ENCODE results near the gene OXER1. TPM values are rescaled to one million over a fixed set of nuclear protein-coding genes. Genes with fewer than 3 reads are reported as not detected.

The OXER1 gene
- total and polyA plus RNA-seq, 5 experiments from 2014 or later: 0.20 to 0.22 (median 0.22) TPM; not detected in 2

DNA sequence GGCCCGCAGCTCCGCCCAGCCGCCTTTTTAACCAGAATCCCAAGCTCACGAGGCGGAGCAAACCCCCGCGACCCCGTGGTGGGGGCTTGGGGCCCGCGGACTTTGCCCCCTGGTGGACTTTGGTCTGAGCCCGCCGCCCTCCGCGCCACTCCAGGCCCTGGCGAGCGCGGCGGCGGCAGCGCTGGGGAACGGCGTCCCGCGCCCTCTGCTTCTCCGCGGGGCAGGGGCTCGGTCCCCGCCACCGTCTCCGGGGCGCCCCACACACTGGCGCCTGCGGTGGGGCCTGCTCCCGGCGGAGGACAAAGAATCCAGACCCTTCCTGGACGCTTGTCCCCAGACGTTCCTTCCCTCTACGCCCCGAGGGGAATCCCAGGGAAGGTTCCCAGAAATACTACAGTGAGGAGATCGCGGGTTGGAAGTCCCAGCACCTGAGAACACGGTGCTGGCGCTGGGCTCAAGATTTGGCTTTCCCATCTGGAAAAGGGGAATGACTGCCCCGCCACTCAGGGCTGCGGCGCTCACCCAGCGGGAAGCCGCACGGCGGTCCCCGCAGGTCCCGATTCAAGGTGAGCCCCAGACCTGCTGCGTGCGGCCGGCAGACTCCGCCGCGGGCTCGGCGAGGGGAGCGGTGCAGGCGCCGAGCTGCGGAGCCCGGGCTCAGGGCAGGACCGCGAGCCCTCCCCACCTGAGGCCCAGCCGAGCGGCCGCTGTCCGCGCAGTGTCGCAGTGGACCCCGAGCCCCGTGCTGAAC is 28.8 kb upstream of the OXER1 start, which contains the start of gene HAAO:
Gene HAAO (minus strand): TSS at position 1 of the 751 bp plus-strand sequence. CDS start 47 bp downstream, outside the sequence.
- ATAC-seq (peak; percentile 70 to 83), DNase-seq (peak in 4 of 10 donors; percentile 9 to 22 (median 20))
- H3K36me3 Mint-ChIP-seq: peaks cover 0 to 5% (median 3%) of the 10 kb centered on the region in 3 donors
- peaks cover 26 to 37% (median 31%) of the 10 kb centered on the region in 4 donors for H3K4me1 Mint-ChIP-seq
- POLR2A ChIA-PET: interaction anchor here (0.6 to 4.1 kb wide), 4 partner anchors 11 to 25 kb away, joined by 3 to 29 read pairs (median 5); no protein-coding TSS in a partner anchor
- peak within 1 kb of the TSS; percentile 66 to 91 (median 84) for H3K4me3 Mint-ChIP-seq
- peaks cover 0 to 2% (median 0%) of the 10 kb centered on the region in 9 donors for H3K9me3 Mint-ChIP-seq
- peaks cover 13 to 42% (median 23%) of the 10 kb centered on the region in 5 donors for H3K27me3 Mint-ChIP-seq
- H3K27ac Mint-ChIP-seq: peak within 1 kb of the TSS in 7 of 10 donors; percentile 44 to 84 (median 75)

DNA sequence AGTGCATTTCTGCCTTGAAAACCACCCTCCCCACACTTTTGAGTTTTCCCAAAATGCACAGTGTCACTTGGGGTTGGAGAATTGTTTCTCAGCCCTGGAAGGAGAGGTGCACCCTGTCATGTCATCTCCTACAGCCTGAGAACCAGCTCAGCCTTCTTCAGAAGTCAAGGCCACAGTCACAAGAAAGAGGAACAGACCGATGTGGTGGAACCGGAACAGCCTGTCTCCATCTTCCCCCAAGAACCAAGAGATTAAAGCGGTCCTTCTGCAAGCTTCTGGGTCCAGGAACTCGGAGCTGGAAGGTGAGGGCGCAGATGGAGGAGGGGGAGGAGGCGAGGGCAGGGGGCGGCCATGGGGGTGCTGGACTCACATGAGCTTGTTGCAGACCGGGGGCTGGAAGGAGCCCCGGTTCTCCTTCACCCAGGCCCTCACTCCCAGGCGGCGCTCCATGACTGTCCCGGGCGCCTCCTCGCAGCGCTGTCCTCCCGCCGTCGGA is 28.2 kb upstream of the OXER1 start:
- Mint-ChIP-seq H3K27ac (peak overlapping the region in 7 of 10 donors; percentile 41 to 83 (median 58)), H3K36me3 (peaks cover 0 to 8% (median 3%) of the 10 kb centered on the region in 3 donors), H3K4me3 (peak overlapping the region; percentile 66 to 91 (median 84)), H3K4me1 (peaks cover 26 to 37% (median 31%) of the 10 kb centered on the region in 4 donors), H3K9me3 (peaks cover 0 to 2% (median 0%) of the 10 kb centered on the region in 9 donors), H3K27me3 (peaks cover 13 to 45% (median 23%) of the 10 kb centered on the region in 5 donors)
- POLR2A ChIA-PET: interaction anchor here (0.6 to 4.1 kb wide), 4 partner anchors 13 to 40 kb away, joined by 3 to 29 read pairs (median 5); no protein-coding TSS in a partner anchor
- no peak for DNase-seq
- peak; percentile 48 to 61 for ATAC-seq

DNA sequence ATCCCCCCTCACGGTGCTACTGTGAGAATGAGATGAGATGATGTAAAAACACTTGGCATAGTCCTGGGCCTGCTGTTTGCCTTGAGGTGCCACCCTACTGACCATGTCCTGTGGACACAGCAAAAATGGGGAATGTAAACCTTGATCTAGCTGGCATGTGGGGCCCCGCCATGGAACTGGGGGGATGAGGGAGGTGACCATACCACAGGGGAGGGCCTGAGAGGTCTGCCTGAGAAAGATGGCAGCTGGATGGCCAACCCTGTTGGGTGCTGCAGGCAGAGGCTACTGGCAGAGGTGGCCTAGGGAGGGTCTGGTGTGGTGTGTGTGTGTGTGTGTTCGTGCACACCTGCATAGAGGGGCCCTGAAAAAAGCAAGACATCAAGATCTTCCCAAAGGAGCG is 27.7 kb upstream of the OXER1 start:
- H3K9me3 Mint-ChIP-seq: peaks cover 0 to 2% (median 0%) of the 10 kb centered on the region in 9 donors
- H3K4me3 Mint-ChIP-seq: peak overlapping the region; percentile 66 to 91 (median 84)
- POLR2A ChIA-PET: interaction anchor here (0.7 to 4.1 kb wide), 3 partner anchors 14 to 39 kb away, joined by 3 to 29 read pairs (median 6); no protein-coding TSS in a partner anchor
- no peak for ATAC-seq
- peaks cover 27 to 37% (median 32%) of the 10 kb centered on the region in 4 donors for H3K4me1 Mint-ChIP-seq
- DNase-seq: no peak
- peaks cover 13 to 49% (median 23%) of the 10 kb centered on the region in 5 donors for H3K27me3 Mint-ChIP-seq
- H3K27ac Mint-ChIP-seq: peak overlapping the region in 7 of 10 donors; percentile 41 to 75 (median 68)
- H3K36me3 Mint-ChIP-seq: peaks cover 0 to 8% (median 3%) of the 10 kb centered on the region in 3 donors

DNA sequence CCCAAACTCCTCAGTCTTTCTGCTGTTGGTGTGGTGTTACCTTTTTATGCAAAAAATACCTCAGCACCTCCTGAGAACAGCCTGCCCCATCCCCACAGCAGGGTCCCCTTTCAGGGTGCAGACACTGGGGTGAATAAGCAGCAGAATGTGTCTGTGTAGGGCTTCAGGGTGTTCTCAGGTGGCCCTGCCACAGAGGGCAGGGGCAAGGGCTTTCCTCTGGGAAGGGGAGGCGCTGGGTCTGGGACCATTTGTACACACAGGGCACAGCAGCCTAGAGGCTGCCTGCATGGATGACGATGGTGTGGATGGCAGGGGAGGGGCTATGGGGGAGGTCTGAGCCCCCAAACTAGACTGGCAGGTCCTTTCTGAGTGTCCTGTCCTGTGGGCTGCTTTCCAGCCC is 25.8 kb upstream of the OXER1 start:
- H3K27ac Mint-ChIP-seq: peak overlapping the region in 3 of 10 donors; percentile 44 to 53 (median 49)
- H3K36me3 Mint-ChIP-seq: peaks cover 0 to 8% (median 3%) of the 10 kb centered on the region in 3 donors
- peaks cover 25 to 29% (median 28%) of the 10 kb centered on the region in 4 donors for H3K4me1 Mint-ChIP-seq
- DNase-seq: no peak
- peaks cover 0 to 2% (median 0%) of the 10 kb centered on the region in 9 donors for H3K9me3 Mint-ChIP-seq
- POLR2A ChIA-PET: interaction anchor here (0.5 to 0.6 kb wide), 2 partner anchors 13 to 21 kb away, joined by 3 to 4 read pairs; no protein-coding TSS in a partner anchor
- H3K4me3 Mint-ChIP-seq: peak overlapping the region in 1 of 10 donors; percentile 22
- ATAC-seq: no peak
- H3K27me3 Mint-ChIP-seq: peaks cover 13 to 53% (median 23%) of the 10 kb centered on the region in 5 donors

DNA sequence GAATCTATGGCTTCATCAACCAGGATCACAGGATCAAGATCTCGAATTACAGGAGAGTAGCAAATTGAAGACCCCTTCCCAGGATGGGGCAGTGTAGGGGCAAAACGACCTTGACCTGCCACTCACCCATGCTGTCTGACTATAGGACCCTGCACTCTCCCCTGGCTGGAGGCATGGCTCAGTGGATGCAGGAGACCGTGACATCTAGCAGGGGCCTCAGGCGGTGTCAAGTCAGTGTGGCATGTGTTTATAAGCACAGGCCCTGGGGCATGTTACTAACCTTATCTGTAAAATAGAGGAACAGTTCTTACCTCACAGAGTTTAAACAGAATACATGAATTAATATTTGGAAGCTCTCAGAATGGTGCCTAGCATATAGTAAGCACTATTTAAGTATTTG is 24.9 kb upstream of the OXER1 start:
- Mint-ChIP-seq H3K36me3 (peaks cover 0 to 8% (median 3%) of the 10 kb centered on the region in 3 donors), H3K9me3 (peaks cover 0 to 2% (median 0%) of the 10 kb centered on the region in 9 donors), H3K4me3 (no peak overlapping the region), H3K27me3 (peaks cover 13 to 53% (median 23%) of the 10 kb centered on the region in 5 donors), H3K27ac (peak overlapping the region in 2 of 10 donors; percentile 29 to 79), H3K4me1 (peaks cover 20 to 25% (median 23%) of the 10 kb centered on the region in 4 donors)
- no peak for DNase-seq
- ATAC-seq: no peak
- POLR2A ChIA-PET: interaction anchor here (0.6 kb wide), 1 partner anchor 8 kb away, joined by 6 read pairs; no protein-coding TSS in a partner anchor

DNA sequence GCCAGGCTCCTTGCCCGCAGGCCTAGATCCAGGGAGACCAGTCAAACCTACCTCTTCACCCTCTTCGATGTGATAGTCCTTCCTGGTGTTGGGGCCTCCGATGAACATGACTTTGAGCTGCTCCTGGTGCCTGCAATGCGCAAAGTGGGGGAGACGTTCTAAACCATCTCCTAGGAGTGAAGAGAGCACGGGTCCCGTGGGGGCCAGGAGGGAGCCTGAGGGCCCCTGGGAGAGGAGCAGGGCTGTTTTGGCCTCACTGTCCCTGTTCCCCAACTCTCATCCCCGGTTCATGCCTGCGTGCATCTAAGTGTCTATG is 24.5 kb upstream of the OXER1 start:
- peaks cover 13 to 49% (median 20%) of the 10 kb centered on the region in 5 donors for H3K27me3 Mint-ChIP-seq
- H3K4me1 Mint-ChIP-seq: peaks cover 16 to 21% (median 19%) of the 10 kb centered on the region in 4 donors
- POLR2A ChIA-PET: no interaction called here
- H3K36me3 Mint-ChIP-seq: peaks cover 0 to 8% (median 3%) of the 10 kb centered on the region in 3 donors
- DNase-seq (no peak), ATAC-seq (no peak)
- H3K27ac Mint-ChIP-seq: peak overlapping the region in 1 of 10 donors; percentile 79
- H3K4me3 Mint-ChIP-seq: no peak overlapping the region
- peaks cover 0 to 2% (median 0%) of the 10 kb centered on the region in 9 donors for H3K9me3 Mint-ChIP-seq

DNA sequence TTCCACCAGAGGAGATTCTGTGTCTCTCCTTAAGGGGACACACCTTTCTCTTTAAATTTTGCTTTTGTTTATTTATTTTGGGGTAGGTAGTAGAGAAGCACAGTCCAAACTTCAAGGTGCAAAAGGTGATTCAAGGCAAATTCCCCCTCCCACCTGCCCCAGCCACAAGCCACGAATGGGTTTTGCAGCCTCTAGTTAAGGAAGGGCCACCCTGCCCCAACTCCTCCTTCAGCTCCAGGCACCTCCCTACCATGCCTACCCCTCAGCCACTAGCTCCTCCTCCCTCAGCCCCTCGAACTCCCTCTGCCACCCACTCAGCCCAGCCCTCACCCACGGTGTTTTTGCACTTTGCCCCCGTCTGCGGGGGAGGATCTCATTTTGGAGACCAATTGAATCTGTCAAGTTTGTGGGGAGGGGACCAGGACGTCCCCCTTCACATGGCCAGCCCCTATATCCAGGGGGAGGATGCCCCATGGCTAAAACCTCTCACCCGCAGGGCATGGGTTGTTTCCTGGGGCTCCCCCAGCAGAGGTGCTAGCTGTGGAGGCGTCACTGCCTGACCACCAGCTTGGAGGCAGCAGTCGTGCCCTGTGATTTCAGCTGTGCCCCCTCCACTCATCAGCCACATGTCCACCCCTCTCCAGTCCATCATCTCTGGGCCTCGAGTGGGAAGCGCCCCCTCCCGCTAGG is 24.0 kb upstream of the OXER1 start:
- H3K9me3 Mint-ChIP-seq: peaks cover 0 to 2% (median 0%) of the 10 kb centered on the region in 9 donors
- H3K27ac Mint-ChIP-seq: peak overlapping the region in 2 of 10 donors; percentile 33 to 66
- peak in 1 of 2 donors; percentile 22 for ATAC-seq
- peak overlapping the region in 2 of 10 donors; percentile 2 to 26 for H3K4me3 Mint-ChIP-seq
- peaks cover 0 to 8% (median 3%) of the 10 kb centered on the region in 3 donors for H3K36me3 Mint-ChIP-seq
- H3K27me3 Mint-ChIP-seq: peaks cover 13 to 48% (median 20%) of the 10 kb centered on the region in 5 donors
- POLR2A ChIA-PET: no interaction called here
- peaks cover 13 to 16% (median 15%) of the 10 kb centered on the region in 4 donors for H3K4me1 Mint-ChIP-seq
- DNase-seq: no peak

DNA sequence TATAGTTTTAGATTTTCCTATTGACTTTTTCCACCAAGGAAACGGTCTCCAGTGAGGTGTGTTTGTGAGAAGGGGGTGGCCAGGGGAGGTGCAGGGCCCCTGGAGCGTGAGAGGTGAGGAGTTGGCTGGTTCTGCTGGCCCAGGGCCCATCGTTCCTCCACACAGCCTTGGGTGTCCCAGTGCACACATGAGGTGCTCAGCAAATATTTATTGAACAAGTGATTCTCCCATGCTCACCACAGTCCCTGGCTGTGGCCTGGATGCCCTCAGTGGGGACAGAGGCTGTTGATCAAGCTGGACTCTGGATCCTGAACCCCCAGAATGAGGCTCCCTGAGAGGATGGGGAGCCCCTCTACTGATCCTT is 23.5 kb upstream of the OXER1 start:
- POLR2A ChIA-PET: no interaction called here
- peaks cover 0 to 8% (median 4%) of the 10 kb centered on the region in 3 donors for H3K36me3 Mint-ChIP-seq
- H3K4me3 Mint-ChIP-seq: no peak overlapping the region
- H3K27me3 Mint-ChIP-seq: peaks cover 13 to 48% (median 20%) of the 10 kb centered on the region in 5 donors
- DNase-seq (no peak), ATAC-seq (no peak)
- H3K4me1 Mint-ChIP-seq: peaks cover 13 to 16% (median 15%) of the 10 kb centered on the region in 4 donors
- H3K27ac Mint-ChIP-seq: peak overlapping the region in 1 of 10 donors; percentile 34
- peaks cover 0 to 2% (median 0%) of the 10 kb centered on the region in 9 donors for H3K9me3 Mint-ChIP-seq

DNA sequence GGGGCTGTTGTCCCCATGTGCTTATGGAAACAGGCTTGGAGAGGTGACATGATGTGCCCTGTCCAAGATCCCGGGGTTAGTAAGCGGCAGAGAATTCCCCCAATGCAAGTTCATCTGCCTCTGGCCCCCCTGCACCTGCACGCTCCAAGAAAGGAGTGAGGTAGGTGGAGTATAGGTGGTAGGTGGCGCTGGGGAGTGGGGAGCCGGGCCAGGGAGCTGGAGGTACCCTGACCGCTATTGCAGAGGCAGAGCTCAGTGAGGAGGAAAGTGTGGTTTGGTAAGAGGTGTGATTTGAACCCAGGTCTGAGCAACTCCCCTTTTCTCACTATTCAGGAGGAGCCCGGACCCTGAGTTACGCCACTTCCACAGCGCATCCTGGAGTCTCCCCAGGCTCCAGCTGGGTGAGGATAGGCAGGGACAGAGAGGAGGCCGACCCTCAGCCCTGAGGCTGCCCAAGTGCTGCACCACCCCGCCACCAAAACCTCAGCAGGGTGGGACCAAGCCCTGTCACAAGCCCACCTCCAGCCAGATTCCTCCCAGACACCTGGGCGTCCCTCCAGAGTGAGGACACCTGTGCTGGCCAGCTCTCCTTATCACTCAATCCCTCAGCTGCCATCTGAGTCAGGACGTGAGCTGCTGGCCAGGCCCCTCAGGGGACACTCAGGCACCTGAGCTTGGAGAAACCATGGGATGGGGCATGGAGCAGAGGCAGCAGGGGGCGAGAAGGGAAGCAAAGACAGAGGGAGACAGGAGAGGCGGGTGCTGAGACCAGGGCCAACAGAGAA is 22.8 kb upstream of the OXER1 start:
- ATAC-seq: no peak
- Mint-ChIP-seq H3K27ac (peak overlapping the region in 1 of 10 donors; percentile 12), H3K36me3 (peaks cover 0 to 12% (median 7%) of the 10 kb centered on the region in 3 donors), H3K27me3 (peaks cover 13 to 43% (median 17%) of the 10 kb centered on the region in 5 donors), H3K4me1 (peaks cover 9 to 12% (median 10%) of the 10 kb centered on the region in 4 donors), H3K4me3 (no peak overlapping the region), H3K9me3 (peaks cover 0 to 2% (median 0%) of the 10 kb centered on the region in 9 donors)
- DNase-seq: no peak
- POLR2A ChIA-PET: no interaction called here

DNA sequence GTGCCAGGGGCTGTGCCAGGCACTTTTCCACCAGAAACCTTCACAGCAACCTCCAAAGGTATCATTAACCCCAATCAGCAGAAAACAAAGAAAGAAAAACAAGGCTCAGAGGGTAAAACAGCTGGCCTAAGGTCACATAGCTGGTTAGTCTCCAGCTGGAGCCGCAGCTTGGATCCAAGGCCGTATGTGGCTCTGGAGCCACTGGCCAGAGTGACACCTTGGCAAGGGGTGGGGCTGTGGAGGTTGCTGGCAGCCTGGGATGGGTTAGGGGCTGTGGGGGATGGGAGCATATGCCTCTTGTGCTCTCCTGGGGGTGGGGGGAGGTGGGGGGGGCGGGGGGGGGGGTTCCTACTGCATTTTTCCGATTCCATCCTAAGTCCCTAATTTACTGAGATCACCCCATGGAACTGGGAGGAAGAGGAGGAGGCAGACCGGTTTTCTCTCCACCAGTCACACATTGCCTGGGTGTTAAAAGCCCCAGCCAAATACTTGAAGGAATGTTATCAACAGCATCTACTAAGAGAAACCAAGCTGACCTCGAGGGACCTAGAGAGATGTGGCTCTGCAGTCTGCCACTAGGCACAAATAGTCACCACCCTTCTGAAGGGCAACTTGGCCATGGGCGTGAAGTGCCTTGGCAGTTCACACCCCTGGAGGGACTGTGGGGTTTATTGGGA is 20.4 kb upstream of the OXER1 start:
- H3K4me3 Mint-ChIP-seq: no peak overlapping the region
- no peak for DNase-seq
- peaks cover 0 to 19% (median 4%) of the 10 kb centered on the region in 3 donors for H3K36me3 Mint-ChIP-seq
- H3K9me3 Mint-ChIP-seq: peaks cover 0 to 5% (median 0%) of the 10 kb centered on the region in 9 donors
- ATAC-seq: no peak
- POLR2A ChIA-PET: interaction anchor here (1.2 kb wide), 1 partner anchor 27 kb away, joined by 3 read pairs; no protein-coding TSS in a partner anchor
- H3K27me3 Mint-ChIP-seq: peaks cover 0 to 23% (median 2%) of the 10 kb centered on the region in 5 donors
- peak overlapping the region in 1 of 10 donors; percentile 21 for H3K27ac Mint-ChIP-seq
- H3K4me1 Mint-ChIP-seq: peaks cover 0 to 8% (median 2%) of the 10 kb centered on the region in 4 donors

DNA sequence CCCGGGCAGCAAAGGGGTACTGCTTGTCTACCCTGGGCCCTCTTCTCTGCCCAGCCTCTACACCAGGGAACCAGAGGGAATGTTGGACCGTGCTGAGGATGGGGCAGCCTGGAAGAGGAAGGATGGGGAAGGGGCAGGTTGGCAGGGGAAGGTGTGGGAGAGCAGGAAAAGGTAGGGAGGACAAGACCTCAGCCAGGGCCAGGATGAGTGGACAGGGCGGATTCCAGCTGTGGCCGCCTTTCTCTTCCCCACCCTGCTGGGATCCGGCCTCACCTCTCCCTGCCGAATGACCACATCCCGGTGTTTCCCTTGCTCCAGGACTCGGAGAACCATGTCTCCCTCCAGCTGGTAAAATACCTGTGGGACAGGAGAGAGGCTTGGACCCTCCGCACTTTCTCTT is 19.6 kb upstream of the OXER1 start:
- Mint-ChIP-seq H3K27me3 (peaks cover 0 to 19% (median 0%) of the 10 kb centered on the region in 5 donors), H3K27ac (no peak overlapping the region), H3K4me1 (peaks cover 0 to 6% (median 2%) of the 10 kb centered on the region in 4 donors), H3K36me3 (peaks cover 0 to 19% (median 4%) of the 10 kb centered on the region in 3 donors), H3K4me3 (no peak overlapping the region), H3K9me3 (peaks cover 0 to 9% (median 0%) of the 10 kb centered on the region in 9 donors)
- DNase-seq: no peak
- ATAC-seq: no peak
- POLR2A ChIA-PET: no interaction called here
